ENCODE measurements around the gene RASSF3. TPM values are rescaled to one million over a fixed set of nuclear protein-coding genes. Genes with fewer than 3 reads are reported as not detected.

RASSF3 gene
- total RNA-seq, 1 experiment from 2014 or later: 30.5 TPM

GRCh38 chr12:64571411-64571810, 38.9 kb upstream of the RASSF3 start:
- no TSS peak for BruUV-seq (replicated peaks)
- no peak for DNase-seq (ENCODE audit: unreplicated experiment)
- ChIA-PET POLR2A (interaction anchor here (0.9 kb wide), 1 partner anchor 135 kb away, joined by 3 read pairs; no protein-coding TSS in a partner anchor), CTCF (interaction anchor here (0.6 to 1.5 kb wide), 2 partner anchors 22 to 125 kb away, joined by 3 to 4 read pairs; no protein-coding TSS in a partner anchor)
- intact Hi-C loops (cut with micrococcal nuclease): no loop called here
- Mint-ChIP-seq H3K9me3 (ENCODE audit: unreplicated experiment) (no peaks in the 10 kb centered on the region), H3K27me3 (ENCODE audit: insufficient read depth, unreplicated experiment) (no peaks in the 10 kb centered on the region), H3K4me3 (ENCODE audit: unreplicated experiment) (no peak overlapping the region), H3K36me3 (ENCODE audit: insufficient read depth, unreplicated experiment) (no peaks in the 10 kb centered on the region), H3K27ac (ENCODE audit: low read depth, unreplicated experiment) (no peak overlapping the region), H3K4me1 (ENCODE audit: insufficient read depth, unreplicated experiment) (no peaks in the 10 kb centered on the region)
- no peak for TF ChIP-seq CTCF (IDR thresholded peaks at IDR 0.05; ENCODE audit: unreplicated experiment)

- TF ChIP-seq CTCF (IDR thresholded peaks at IDR 0.05; ENCODE audit: unreplicated experiment): no peak
- Mint-ChIP-seq H3K36me3 (ENCODE audit: insufficient read depth, unreplicated experiment) (no peaks in the 10 kb centered on the region), H3K4me3 (ENCODE audit: unreplicated experiment) (no peak overlapping the region), H3K9me3 (ENCODE audit: unreplicated experiment) (no peaks in the 10 kb centered on the region), H3K27me3 (ENCODE audit: insufficient read depth, unreplicated experiment) (no peaks in the 10 kb centered on the region), H3K27ac (ENCODE audit: low read depth, unreplicated experiment) (no peak overlapping the region), H3K4me1 (ENCODE audit: insufficient read depth, unreplicated experiment) (no peaks in the 10 kb centered on the region)
- ChIA-PET POLR2A (interaction anchor here (0.6 to 0.9 kb wide), 2 partner anchors 134 to 187 kb away, joined by 3 read pairs; no protein-coding TSS in a partner anchor), CTCF (interaction anchor here (0.8 to 1.4 kb wide), 2 partner anchors 23 to 37 kb away, joined by 4 to 6 read pairs; no protein-coding TSS in a partner anchor)
- DNase-seq (ENCODE audit: unreplicated experiment): no peak
- intact Hi-C loops (cut with micrococcal nuclease): no loop called here
- BruUV-seq (replicated peaks): no TSS peak
These were observed 38.1 kb upstream of the RASSF3 start for GRCh38 chr12:64572241-64572640.

- BruUV-seq (replicated peaks): no TSS peak
- POLR2A ChIA-PET: no interaction called here
- H3K27ac Mint-ChIP-seq (ENCODE audit: low read depth, unreplicated experiment): no peak overlapping the region
These were observed 35.5 kb upstream of the RASSF3 start for GRCh38 chr12:64574837-64575236.

GRCh38 chr12:64577046-64577445, 33.2 kb upstream of the RASSF3 start:
- BruUV-seq (replicated peaks): no TSS peak
- no peak for TF ChIP-seq CTCF (IDR thresholded peaks at IDR 0.05; ENCODE audit: unreplicated experiment)
- no peaks in the 10 kb centered on the region for H3K36me3 Mint-ChIP-seq (ENCODE audit: insufficient read depth, unreplicated experiment)
- H3K27me3 Mint-ChIP-seq (ENCODE audit: insufficient read depth, unreplicated experiment): no peaks in the 10 kb centered on the region
- H3K27ac Mint-ChIP-seq (ENCODE audit: low read depth, unreplicated experiment): no peak overlapping the region
- intact Hi-C loops (cut with micrococcal nuclease): no loop called here
- DNase-seq (ENCODE audit: unreplicated experiment): no peak
- ChIA-PET CTCF (interaction anchor here (1.2 kb wide), 1 partner anchor 27 kb away, joined by 5 read pairs; no protein-coding TSS in a partner anchor), POLR2A (no interaction called here)
- H3K4me3 Mint-ChIP-seq (ENCODE audit: unreplicated experiment): no peak overlapping the region
- no peaks in the 10 kb centered on the region for H3K4me1 Mint-ChIP-seq (ENCODE audit: insufficient read depth, unreplicated experiment)
- H3K9me3 Mint-ChIP-seq (ENCODE audit: unreplicated experiment): no peaks in the 10 kb centered on the region

More at GRCh38 chr12:64574837-64575236, 35.5 kb upstream of the RASSF3 start:
- Mint-ChIP-seq H3K4me3 (ENCODE audit: unreplicated experiment) (no peak overlapping the region), H3K27me3 (ENCODE audit: insufficient read depth, unreplicated experiment) (no peaks in the 10 kb centered on the region), H3K9me3 (ENCODE audit: unreplicated experiment) (no peaks in the 10 kb centered on the region), H3K4me1 (ENCODE audit: insufficient read depth, unreplicated experiment) (no peaks in the 10 kb centered on the region), H3K36me3 (ENCODE audit: insufficient read depth, unreplicated experiment) (no peaks in the 10 kb centered on the region)
- no peak for TF ChIP-seq CTCF (IDR thresholded peaks at IDR 0.05; ENCODE audit: unreplicated experiment)
- CTCF ChIA-PET: interaction anchor here (0.6 to 1.3 kb wide), 4 partner anchors 25 to 122 kb away, joined by 3 to 8 read pairs (median 3); no protein-coding TSS in a partner anchor
- intact Hi-C loops (cut with micrococcal nuclease): no loop called here
- DNase-seq (ENCODE audit: unreplicated experiment): no peak

Measured in MCF 10A (cell line).